Activated CD4-positive, alpha-beta T cell treated with anti-CD3 and anti-CD28 coated beads for 1 hour (primary cell): Measurements from ENCODE around the gene UBE2E2.

Source experiments
- DNase-seq: peaks from one replicate; pipeline ENCODE4 v3.0.0-alpha.2; 2020

UBE2E2 gene

DNA sequence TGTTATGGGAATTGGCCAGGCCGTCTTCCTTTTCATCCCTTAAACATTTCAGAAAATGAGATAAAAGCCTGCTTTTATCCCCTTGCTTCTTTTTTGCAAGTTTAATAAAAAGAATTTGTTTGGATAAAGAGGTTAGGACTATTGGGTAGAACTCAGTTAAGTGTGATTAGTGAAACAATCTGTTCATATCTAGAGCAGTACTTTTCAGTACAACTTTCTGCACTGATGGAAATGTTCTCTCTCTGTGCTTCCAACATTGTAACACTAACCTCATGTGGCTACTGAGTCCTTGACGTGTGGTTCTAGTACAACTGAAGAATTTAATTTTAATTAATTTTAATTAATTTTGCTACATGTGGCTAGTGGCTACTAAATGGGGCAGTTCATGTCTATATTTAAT is 246.9 kb downstream of the UBE2E2 start:
- no peak for DNase-seq

DNA sequence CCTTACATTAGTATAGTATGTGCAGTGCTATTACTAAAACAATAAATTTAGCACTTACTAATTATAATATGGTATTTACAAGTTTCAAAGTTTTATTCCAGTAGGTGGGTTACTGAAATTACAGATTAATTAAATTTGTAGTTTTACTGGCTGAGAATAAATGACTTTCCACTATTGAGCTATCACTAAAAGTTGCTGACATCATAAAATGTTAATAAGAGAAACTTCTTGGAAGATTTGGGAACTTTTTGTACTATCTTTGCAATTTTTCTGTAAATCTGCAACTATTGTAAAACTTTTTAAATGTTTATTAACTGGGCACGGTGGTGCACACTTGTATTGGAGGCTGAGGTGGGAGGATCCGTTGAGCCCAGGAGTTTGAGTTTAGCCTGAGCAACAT is 247.7 kb downstream of the UBE2E2 start:
- DNase-seq = no peak

DNA sequence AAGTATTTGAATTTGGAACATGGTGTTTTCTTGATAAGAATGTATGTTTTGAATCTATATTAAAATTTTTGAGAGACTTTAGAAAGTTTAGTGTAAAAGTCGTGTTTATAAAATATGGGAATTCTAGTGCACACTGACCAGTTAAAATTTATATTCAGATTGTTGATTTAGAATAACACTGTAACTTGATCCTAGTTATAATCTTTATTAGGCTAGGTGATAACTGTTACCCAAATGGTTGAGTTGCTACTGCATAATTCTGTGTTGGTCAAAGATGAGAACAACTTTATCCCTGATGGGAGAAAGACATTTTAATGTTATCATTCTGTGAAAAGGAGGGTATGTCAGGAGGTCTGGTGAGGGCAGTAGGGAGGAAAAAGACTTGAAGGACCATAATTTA is 249.3 kb downstream of the UBE2E2 start:
- no peak for DNase-seq

DNA sequence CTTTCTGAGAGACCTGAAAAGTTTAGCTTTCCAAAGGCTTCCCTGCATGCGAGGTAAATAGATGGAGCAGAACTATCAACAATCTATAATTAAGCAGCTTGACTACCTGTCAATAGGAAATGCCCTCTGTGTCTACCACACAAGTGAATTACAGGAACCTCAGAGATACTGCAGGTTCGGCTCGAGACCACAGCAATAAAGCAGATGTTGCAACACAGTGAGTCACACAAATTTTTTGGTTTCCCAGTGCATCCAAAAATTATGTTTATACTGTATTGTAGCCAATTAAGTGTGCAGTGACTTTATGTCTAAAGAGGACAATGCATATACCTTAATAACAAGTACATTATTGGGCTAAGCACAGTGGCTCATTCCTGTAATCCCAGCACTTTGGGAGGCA is 252.0 kb downstream of the UBE2E2 start:
- no peak for DNase-seq

DNA sequence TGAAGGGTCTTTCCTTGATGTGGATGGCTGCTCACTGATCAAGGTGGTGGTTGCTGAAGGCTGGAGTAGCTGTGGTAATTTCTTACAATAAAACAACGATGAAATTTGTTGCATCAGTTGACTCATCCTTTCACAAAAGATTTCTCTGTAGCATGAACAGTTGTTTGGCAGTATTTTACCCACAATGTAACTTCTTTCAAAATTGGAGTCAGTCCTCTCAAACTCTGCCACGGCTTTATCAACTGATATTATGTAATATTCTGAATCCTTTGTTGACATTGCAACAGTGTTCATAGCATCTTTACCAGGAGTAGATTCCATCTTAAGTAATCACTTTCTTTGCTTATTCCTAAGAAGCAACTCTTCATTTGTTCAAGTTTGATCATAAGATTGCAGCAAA is 252.6 kb downstream of the UBE2E2 start:
- DNase-seq = no peak

DNA sequence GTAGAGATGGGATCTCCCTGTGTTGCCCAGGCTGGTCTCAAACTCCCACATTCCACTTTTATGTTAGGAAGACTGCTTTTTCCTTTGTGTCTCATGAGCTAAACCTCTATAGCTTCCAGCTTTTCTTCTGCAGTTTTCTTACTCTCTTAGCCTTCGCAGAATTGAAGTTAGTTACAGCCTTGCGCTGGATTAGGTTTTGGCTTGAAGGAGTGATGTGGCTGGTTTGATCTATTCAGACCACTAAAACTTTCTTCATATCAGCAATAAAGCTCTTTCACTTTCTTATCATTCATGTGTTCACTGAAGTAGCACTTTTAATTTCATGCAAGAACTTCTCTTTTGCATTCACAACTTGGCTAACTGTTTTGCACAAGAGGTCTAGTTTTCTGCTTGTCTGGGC is 254.6 kb downstream of the UBE2E2 start:
- no peak for DNase-seq

DNA sequence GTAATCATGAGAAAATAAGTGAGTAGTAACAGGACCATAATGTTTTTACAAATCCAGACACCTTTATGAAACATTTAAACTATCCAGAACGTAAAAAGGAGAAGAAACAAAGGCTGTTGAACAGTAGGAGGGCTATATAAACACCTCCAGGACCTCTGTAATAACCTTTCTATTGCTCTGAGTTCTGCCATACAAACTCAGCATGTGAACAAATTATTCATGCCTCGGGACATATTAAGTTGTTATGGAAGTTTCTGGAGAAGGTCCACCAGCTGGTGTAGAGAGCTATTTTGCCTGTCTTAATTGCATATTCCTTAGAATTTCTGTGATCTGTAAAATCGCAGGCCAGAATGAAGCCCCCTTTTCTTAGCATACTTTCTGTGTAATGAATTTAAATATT is 256.3 kb downstream of the UBE2E2 start:
- no peak for DNase-seq

DNA sequence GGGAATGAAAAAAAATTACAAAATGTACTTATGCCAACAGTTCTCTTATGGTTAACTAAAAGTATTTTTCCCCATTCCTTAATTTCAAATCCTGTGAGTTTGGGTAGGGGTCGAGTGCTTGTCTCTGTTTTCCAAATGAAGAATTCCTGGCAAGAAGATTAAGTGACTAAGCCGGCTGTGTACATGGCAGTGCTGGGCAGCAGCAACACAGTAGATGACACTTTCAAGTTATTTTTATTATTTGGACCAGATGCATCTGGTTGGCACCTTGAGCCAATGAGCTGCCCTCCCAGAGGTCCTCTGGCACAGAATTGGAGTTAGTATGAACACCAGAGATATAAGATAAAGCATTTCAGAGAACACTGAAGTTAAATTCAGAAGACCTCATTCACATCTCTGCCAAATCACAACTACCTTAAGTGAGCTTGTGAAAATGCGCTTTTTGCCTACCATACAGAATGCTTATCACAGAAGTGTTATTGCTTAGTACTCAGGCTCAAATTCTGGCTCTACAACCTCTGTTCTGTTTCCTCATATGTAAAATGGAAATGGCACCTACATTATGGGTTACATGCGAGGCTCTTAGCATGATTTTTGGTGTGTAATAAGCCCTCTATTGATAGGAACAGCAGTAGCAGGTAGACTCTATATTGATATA is 256.9 kb downstream of the UBE2E2 start:
- DNase-seq = no peak

DNA sequence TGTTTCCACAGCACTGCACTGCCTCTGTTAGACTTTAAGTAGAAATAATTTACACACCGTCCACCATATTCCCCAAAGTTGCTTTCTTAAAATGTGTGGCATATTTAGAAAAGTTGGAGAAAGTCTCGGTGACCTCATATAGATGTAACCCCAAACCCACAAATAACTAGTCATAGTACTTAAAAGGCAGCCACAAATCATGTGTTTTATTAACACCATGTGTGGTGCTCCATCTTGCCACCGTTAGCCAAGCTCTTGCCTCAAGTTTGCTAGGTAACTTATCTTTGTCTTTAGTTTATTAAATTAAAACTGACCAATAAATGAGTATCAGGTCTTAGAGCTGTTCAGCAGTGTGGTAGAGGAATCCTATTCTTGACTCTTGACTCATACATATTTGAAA is 257.9 kb downstream of the UBE2E2 start:
- no peak for DNase-seq

DNA sequence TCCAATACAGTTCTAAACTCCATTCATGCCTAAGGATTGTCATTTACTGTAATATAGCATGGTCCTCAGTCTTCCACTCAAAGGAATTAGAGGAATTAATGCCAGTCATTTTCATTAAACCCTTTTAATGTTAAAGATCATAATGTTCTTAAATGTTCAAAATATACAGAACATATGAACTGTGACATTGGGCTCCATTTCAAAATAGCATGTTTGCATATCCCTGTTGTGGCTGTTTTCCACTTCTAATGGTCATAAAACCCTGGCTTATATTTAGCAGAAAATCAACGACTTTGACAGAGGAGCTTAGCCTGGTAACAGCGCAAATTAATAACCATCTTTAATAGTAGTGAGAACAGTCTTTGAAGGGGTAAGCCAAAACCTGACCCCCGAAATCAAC is 260.7 kb downstream of the UBE2E2 start:
- no peak for DNase-seq

DNA sequence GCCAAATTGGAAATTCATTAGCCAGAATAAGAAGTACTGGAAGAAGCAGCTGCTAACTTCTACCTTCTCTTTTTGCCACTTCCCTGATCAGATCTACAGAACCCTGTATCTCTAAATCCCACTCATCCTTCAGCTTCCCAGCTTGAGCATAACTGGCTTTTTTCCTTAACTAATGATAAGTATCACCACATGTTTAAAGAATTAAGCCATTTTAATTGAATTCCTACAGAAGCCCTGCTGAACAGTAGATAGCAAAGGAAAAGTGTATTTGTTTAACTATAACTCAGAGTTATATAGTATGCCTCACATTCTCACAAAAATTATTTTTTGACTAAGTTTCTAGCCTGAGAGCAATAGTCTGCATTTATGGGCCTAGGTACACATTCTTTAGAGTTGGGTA is 262.4 kb downstream of the UBE2E2 start:
- DNase-seq = no peak

DNA sequence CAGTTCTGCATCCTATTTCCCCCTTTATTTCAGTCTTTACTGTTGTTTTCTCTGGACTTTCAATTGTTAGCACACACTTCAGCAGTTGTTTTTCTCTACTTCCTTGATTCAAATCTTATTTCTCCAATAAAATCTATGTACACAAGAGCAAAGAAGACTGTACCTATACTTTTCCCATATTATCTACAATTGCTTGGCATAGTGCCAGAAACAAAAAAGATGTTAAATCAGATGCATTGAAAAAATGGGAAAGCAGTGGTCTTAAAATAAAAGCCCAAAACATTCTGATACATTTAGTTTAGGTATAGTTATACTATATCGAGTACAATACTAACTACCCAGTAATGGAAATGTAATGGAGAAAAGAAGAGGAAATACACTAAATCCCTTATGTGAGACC is 265.1 kb downstream of the UBE2E2 start:
- DNase-seq = no peak

DNA sequence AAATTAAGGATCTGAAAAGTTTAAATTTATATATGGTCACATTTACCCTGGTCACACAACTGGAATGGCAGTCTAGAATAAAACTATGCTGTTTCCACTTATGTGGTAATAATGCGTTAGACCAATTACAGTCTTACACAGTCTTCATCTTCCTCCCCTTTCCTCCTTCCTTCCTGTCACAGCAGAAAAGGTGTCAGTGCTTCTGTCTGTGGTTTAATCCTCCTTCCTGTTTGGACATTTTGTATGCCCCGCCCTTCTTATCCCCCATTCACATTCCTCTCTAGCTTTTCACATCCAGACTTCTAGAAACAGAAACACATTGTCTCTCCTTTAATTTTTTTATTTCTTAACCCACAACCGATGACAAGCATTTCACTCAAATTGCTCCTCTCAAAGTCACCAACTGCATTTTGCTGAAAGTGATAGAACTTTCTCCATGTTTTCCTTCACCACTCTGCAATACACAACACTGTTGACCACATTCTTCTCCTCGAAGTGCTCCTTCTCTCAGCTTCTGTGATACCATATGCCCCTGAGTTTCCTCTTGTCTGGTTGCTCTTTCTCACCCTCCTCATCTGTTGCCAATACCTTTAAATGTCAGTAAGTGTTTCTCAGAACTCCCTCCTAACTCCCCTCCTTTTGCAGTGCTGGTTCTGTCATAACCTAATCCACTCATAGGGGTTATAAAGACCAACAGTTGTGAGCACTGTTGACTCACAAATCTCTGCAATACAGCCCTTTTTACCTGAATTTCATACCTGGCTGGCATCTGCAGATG is 271.6 kb downstream of the UBE2E2 start:
- no peak for DNase-seq

DNA sequence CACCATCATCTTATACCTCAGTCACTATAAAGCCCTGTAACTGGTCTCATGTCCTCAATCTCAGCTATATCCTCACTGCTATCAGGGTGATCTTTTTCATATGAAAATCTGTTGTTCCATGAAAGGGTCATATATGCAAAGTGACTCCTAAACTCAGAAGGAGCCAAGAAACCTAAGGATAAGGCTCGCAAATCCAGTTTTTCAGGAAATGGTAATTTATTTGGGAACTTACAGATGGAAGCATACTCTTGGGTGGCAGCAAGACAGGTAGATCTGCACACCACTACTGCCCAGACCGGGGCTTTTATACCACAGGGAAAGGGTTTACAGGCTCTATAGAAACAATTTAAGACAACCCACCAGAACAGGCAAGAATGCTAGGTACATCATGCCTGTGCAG is 272.3 kb downstream of the UBE2E2 start:
- DNase-seq = no peak

DNA sequence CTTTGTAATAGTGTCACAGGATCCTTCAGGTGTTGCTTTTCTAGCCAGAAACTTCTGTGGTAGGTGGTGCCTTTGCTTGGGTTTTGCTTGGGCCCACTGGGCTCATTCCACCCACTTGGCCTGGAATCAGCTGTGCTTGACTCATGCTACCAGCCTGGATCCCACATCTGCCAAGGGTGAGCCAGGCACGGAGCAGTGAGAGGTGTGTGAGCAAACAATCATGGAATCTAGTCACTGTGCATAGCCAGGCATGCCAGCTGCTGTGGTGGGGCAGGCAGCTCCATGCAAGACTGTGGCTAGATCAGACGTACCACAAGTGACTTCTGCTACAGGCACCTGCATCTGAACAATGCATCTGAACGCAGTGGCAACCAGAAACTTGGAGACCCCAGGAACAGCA is 275.9 kb downstream of the UBE2E2 start:
- DNase-seq = no peak

DNA sequence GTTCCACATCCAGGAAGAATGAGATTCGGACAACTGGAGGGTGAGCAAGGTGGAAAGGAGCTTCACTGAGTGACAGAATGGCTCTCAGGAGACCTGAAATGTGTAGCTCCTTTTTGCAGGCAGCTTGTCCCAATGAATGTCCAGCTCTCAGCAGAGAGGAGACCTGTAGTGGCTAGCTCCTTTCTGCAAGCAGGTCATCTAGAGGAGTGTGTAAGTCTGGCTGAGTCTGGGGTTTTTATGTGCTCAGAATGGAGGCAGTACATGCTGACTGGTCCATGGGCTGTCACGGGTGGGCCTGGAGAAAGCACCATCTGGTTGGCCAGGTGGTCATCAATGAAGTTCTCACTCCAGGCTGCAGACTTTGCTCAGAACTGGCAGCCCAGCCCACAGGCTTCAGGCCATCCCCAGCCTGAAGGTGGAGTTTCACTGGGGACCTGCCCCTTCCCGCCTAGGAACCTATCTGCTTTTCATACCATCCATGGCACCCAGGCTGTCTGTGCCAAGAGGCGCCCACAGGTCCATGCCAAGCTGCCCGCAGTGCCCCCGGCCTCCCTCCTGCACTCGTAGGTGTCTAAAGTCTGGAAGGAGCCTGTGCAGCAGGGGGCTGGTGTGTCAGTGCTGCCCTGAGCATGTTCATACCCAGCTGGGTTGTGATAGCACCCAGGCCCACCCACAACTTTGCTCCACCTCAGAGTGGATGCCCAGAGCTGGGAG is 276.6 kb downstream of the UBE2E2 start:
- DNase-seq = no peak

DNA sequence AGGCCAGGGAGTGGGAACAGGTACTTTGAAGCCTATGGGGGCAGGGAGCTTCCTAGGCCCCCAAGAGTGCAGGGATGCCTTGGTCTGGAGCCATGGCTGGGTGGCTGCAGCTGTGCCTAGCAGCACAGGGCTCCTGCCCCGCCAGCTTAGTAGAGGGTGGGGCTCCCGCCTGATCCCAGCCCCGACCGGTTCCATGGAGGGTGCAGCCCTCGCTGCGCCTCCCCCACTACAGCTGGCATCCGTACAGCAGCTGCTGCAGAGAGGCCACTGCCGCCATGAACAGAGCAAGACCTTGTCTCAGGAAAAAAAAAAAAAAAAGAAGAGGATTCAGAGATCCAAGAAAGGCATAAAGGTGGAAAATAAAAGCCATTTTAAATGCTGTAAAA is 277.2 kb downstream of the UBE2E2 start:
- DNase-seq = no peak

DNA sequence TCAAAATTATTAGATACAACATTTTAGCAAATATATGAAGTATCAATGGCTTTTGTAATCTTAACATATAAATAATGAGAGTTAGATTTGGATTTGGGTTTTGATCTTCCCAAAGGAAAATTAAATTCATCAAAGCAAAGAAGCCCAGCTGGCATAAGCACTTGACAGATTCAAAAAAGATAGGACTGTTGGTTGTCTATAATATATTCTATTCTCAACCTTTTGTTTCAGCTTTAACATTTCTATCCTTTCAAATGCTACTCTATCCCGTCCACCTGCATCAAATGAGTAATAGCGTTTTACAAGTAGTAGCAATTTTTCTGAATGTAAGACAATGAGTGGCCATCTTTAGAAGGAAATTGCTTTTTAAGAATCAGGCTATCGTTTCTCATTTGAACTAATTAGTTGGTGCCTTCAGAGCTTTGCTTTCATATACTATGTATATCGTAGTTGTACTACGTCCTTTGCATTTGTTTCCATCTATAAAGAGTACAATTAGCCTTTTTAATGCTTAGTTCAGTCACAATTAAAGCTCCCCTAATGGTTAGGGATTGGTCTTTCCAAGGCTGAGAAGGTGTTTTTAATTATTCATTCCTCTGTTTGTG is 278.0 kb downstream of the UBE2E2 start:
- no peak for DNase-seq

DNA sequence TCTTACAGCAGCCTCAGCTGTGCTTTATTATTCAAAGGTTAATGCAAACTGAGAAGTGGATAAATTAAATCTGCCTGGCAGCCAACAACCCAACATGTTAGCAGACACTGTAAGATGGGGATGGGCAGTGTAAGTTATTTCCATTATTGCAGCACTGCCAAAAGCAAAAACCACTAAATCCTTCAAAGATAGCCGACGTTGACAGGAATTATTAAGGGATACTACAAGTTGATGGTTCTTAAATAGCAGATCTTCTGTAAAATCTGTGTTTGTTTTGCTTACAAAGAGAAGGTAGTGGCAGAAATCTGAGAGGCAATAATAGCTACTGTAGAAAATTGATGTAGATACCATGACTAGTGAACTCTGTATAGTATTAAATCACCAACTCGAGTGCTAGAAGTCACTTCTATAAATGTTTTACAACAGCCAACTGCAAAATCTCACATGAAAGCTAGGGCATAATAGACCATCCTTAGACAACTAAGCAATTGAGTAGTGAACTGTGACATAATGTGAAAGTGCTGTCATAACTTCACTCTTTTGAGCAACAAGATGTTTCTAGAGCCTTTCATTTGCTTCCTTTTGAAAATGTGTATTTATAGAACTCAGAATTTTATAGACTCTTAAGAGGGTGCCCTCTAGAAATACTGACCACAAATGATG is 278.6 kb downstream of the UBE2E2 start:
- no peak for DNase-seq

DNA sequence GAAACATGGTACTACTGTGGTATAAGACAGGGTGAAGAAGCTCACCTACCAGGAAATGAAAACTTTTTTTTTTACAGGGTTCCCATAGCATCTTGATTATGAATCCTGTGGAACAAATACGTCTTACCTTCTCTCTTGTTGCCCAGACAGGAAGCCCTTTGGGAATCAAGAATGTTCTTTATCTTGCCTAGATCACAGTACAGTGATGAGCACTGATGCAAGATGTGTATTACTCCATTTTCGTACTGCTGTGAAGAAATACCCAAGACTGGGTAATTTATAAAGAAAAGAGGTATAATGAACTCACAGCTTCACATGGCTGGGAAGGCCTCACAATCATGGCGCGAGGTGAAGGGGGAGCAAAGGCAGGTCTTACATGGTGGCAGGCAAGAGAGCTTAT is 281.3 kb downstream of the UBE2E2 start:
- DNase-seq = no peak

DNA sequence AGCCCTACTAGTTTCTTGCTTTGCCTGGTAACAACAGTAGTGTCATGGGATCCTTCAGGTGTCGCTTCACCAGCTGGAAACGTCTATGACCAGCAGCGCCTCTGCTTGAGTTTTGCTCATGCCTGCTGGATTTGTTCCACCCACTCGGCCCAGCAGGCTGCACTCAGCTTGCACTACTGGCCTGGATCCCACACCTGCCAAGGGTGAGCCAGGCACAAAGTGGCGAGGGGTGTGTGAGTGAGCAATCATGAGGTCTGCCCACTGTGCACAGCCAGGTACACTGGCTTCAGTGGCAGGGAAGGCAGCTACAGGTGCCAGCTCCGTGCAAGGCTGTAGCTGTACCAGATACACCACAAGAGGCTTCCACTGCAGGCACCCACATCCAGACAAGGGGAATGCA is 282.8 kb downstream of the UBE2E2 start:
- DNase-seq = no peak

DNA sequence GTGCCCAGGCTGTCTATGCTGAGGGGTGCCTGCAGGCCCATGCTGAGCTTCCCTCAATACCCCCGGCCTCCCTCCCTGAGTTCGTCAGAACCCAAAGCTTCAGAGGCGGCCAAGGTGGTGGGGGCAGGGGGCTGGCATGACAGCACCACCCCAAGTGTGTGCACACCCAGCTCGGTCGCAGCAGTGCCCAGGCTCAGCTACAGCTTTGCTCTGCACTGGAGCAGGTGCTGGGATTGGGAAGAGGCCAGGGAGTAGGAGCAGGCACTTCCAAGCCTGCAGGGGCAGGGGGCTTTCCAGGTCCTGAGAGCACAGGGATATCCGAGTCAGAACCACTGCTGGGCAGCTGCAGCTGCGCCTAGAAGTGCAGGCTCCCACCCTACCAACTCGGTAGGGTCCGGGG is 283.9 kb downstream of the UBE2E2 start:
- no peak for DNase-seq

DNA sequence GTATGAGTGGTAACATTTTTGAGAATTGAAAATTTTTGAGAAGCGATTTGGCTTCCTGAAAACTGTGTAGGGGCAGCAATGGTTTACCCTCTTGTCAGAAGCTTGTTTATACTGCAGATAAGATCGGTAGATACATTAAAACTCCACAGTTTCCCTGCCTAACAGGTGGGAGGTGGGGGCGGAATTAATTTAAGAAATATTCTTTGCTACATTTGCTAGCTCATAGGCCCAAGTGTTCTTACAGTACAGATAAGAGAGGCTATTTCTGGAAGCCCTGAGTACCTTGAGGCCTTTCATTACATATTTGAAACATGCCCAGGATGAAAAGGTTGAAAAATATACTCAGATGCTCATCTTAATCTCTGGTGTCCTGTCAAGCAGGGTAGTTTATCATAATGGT is 285.5 kb downstream of the UBE2E2 start:
- DNase-seq = no peak
